NCI-H446 (cell line): ENCODE results near the gene GGT5.
"Not testable (repeated sequence)": the region's sequence is repeated elsewhere in the genome, so short reads cannot be mapped to it uniquely, and the experiment has no call there.

Experiments
- DNase-seq, 2 experiments: peaks; one replicate each; lab custom pipeline; 2025; lab: John Stamatoyannopoulos, UW

GGT5 gene

GRCh38 chr22:24262185-24262749 lies 17.4 kb upstream of the GGT5 start:
- not testable (repeated sequence) for DNase-seq

GRCh38 chr22:24259459-24259858 lies 14.6 kb upstream of the GGT5 start:
- DNase-seq, result peak in 1 of 2 experiments; percentile 80

- DNase-seq, result not testable (repeated sequence)
These were observed 11.9 kb upstream of the GGT5 start for GRCh38 chr22:24256736-24257135.

GRCh38 chr22:24256136-24256535 lies 11.3 kb upstream of the GGT5 start:
- not testable (repeated sequence) for DNase-seq

GRCh38 chr22:24253126-24253525 lies 8.2 kb upstream of the GGT5 start:
- DNase-seq, result not testable (repeated sequence)

- not testable (repeated sequence) for DNase-seq
These were observed 6.4 kb upstream of the GGT5 start for GRCh38 chr22:24251286-24251685.

- not testable (repeated sequence) for DNase-seq
These were observed 4.5 kb upstream of the GGT5 start for GRCh38 chr22:24249413-24249812.

GRCh38 chr22:24248611-24249010 lies 3.7 kb upstream of the GGT5 start:
- not testable (repeated sequence) for DNase-seq

- peak; percentile 59 to 76 for DNase-seq
These were observed 2.9 kb upstream of the GGT5 start for GRCh38 chr22:24247564-24248344.

GRCh38 chr22:24247011-24247507 lies 2.2 kb upstream of the GGT5 start:
- DNase-seq, result peak in 1 of 2 experiments; percentile 24

GRCh38 chr22:24245584-24246561 lies 991 bp upstream of the GGT5 start:
- DNase-seq, result not testable (repeated sequence)

- DNase-seq, result no peak
These were observed 616 bp downstream of the GGT5 start for GRCh38 chr22:24244144-24244787.

GRCh38 chr22:24243417-24243816 lies 1.5 kb downstream of the GGT5 start:
- DNase-seq, result not testable (repeated sequence)

GRCh38 chr22:24240985-24241692 lies 3.7 kb downstream of the GGT5 start:
- DNase-seq, result not testable (repeated sequence)

- no peak for DNase-seq
These were observed 4.5 kb downstream of the GGT5 start for GRCh38 chr22:24240381-24240780.

- not testable (repeated sequence) for DNase-seq
These were observed 6.7 kb downstream of the GGT5 start for GRCh38 chr22:24238101-24238694.

- DNase-seq, result no peak
These were observed 8.2 kb downstream of the GGT5 start for GRCh38 chr22:24236656-24237055.

- no peak for DNase-seq
These were observed 9.6 kb downstream of the GGT5 start for GRCh38 chr22:24235315-24235714.

GRCh38 chr22:24233816-24234215 lies 11.1 kb downstream of the GGT5 start:
- DNase-seq, result no peak

- no peak for DNase-seq
These were observed 11.6 kb downstream of the GGT5 start for GRCh38 chr22:24233235-24233634.

GRCh38 chr22:24232725-24233124 lies 12.2 kb downstream of the GGT5 start:
- DNase-seq, result no peak
